GM19240 (cell line): ENCODE measurements around the gene HBA2.
"Not testable (repeated sequence)": the region's sequence is repeated elsewhere in the genome, so short reads cannot be mapped to it uniquely, and the experiment has no call there.

Experiments used
- DNase-seq: peaks from one replicate; pipeline ENCODE4 v3.0.0; 2011; ENCODE audit warnings: low spot score; ENCODE audit not compliant: insufficient read length

Gene HBA2

DNA sequence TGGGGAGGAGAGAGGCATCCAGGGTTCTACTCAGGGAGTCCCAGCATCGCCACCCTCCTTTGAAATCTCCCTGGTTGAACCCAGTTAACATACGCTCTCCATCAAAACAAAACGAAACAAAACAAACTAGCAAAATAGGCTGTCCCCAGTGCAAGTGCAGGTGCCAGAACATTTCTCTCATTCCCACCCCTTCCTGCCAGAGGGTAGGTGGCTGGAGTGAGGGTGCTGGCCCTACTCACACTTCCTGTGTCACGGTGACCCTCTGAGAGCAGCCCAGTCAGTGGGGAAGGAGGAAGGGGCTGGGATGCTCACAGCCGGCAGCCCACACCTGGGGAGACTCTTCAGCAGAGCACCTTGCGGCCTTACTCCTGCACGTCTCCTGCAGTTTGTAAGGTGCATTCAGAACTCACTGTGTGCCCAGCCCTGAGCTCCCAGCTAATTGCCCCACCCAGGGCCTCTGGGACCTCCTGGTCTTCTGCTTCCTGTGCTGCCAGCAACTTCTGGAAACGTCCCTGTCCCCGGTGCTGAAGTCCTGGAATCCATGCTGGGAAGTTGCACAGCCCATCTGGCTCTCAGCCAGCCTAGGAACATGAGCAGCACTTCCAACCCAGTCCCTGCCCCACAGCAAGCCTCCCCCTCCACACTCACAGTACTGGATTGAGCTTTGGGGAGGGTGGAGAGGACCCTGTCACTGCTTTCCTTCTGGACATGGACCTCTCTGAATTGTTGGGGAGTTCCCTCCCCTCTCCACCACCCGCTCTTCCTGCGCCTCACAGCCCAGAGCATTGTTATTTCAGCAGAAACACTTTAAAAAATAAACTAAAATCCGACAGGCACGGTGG, 1.5 kb downstream of the HBA2 start:
- DNase-seq, result not testable (repeated sequence)

GRCh38 chr16:175011-175949, 2.6 kb downstream of the HBA2 start:
- no peak for DNase-seq

DNA sequence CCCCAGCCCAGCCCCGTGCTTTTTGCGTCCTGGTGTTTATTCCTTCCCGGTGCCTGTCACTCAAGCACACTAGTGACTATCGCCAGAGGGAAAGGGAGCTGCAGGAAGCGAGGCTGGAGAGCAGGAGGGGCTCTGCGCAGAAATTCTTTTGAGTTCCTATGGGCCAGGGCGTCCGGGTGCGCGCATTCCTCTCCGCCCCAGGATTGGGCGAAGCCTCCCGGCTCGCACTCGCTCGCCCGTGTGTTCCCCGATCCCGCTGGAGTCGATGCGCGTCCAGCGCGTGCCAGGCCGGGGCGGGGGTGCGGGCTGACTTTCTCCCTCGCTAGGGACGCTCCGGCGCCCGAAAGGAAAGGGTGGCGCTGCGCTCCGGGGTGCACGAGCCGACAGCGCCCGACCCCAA, 3.3 kb downstream of the HBA2 start:
- DNase-seq, result not testable (repeated sequence)

GRCh38 chr16:176477-177382, 4.1 kb downstream of the HBA2 start, which contains the start of gene HBA1:
TSS of gene HBA1 (plus strand) at chr16:176680. CDS start at chr16:176717, 37 bp downstream.
- not testable (repeated sequence) for DNase-seq

GRCh38 chr16:177394-177822, 4.7 kb downstream of the HBA2 start:
- no peak for DNase-seq

DNA sequence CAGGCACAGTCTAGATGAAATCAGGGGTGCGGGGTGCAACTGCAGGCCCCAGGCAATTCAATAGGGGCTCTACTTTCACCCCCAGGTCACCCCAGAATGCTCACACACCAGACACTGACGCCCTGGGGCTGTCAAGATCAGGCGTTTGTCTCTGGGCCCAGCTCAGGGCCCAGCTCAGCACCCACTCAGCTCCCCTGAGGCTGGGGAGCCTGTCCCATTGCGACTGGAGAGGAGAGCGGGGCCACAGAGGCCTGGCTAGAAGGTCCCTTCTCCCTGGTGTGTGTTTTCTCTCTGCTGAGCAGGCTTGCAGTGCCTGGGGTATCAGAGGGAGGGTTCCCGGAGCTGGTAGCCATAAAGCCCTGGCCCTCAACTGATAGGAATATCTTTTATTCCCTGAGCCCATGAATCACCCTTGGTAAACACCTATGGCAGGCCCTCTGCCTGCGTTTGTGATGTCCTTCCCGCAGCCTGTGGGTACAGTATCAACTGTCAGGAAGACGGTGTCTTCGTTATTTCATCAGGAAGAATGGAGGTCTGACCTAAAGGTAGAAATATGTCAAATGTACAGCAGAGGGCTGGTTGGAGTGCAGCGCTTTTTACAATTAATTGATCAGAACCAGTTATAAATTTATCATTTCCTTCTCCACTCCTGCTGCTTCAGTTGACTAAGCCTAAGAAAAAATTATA, 5.4 kb downstream of the HBA2 start:
- no peak for DNase-seq

- no peak for DNase-seq
Measured at GRCh38 chr16:178668-179015, 6.0 kb downstream of the HBA2 start.

DNA sequence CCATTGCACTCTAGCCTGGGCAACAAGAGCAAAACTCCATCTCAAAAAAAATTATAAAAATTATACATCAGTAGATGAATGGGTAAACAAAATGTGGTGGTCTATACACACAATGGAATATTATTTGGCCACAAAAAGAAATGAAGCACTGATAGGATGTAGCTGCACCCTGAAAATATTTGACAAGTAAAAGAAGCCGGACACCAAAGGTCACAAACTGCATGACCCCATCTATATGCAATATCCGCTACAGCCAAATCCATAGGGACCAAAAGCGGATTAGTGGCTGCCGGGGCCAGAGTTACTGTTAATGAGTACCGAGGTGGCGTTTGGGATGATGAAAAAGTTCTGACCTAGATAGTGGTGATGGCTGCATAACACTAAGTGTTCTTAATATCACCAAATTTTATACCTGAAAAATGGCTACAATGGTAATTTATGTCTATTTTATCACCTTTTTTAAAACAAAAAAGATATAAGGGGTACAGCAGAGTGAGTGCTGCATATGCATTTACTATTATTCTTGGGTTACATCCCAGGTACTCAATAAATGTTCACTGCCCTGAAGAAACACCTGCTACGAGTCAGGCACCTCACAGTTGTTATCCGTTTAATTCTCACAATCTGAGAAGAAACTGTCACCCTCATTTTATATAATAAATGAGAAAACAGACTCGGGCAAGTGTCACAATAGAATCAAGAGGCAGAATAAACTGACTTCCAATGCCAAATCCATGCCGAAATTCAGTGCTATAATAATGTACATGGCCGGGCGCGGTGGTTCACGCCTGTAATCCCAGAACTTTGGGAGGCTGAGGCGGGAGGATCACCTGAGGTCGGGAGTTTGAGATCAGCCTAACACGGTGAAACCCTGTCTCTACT, 6.8 kb downstream of the HBA2 start:
- DNase-seq, result no peak

DNA sequence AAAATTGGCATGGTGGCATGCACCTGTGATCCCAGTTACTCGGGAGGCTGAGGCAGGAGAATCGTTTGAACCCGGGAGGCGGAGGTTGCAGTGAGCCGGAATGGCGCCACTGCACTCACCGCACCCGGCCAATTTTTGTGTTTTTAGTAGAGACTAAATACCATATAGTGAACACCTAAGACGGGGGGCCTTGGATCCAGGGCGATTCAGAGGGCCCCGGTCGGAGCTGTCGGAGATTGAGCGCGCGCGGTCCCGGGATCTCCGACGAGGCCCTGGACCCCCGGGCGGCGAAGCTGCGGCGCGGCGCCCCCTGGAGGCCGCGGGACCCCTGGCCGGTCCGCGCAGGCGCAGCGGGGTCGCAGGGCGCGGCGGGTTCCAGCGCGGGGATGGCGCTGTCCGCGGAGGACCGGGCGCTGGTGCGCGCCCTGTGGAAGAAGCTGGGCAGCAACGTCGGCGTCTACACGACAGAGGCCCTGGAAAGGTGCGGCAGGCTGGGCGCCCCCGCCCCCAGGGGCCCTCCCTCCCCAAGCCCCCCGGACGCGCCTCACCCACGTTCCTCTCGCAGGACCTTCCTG, 7.5 kb downstream of the HBA2 start, which contains the start of gene HBQ1:
TSS of gene HBQ1 (plus strand) at position 359 of the 575 bp plus-strand sequence. CDS start at position 387, 28 bp downstream.
- DNase-seq, result no peak

DNA sequence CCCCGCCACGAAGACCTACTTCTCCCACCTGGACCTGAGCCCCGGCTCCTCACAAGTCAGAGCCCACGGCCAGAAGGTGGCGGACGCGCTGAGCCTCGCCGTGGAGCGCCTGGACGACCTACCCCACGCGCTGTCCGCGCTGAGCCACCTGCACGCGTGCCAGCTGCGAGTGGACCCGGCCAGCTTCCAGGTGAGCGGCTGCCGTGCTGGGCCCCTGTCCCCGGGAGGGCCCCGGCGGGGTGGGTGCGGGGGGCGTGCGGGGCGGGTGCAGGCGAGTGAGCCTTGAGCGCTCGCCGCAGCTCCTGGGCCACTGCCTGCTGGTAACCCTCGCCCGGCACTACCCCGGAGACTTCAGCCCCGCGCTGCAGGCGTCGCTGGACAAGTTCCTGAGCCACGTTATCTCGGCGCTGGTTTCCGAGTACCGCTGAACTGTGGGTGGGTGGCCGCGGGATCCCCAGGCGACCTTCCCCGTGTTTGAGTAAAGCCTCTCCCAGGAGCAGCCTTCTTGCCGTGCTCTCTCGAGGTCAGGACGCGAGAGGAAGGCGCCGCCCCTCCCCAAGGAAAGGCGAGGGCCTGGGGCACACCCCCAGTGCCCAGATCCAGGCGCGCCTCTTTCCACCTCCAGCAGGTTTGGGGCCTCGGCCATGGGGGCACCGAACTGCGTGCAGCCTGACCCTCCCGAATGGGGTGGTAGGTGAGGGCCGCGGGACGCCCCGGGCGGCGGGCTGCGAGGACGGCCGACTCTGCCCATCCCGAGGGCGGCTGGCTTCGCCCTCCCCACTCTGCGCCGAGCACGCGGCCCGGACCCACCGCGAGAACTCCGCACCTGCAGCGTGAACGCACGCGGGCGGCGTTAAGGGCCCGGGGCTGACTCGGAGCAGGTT, 8.2 kb downstream of the HBA2 start:
- DNase-seq, result peak; percentile 91

GRCh38 chr16:181565-182021, 8.9 kb downstream of the HBA2 start:
- no peak for DNase-seq

DNA sequence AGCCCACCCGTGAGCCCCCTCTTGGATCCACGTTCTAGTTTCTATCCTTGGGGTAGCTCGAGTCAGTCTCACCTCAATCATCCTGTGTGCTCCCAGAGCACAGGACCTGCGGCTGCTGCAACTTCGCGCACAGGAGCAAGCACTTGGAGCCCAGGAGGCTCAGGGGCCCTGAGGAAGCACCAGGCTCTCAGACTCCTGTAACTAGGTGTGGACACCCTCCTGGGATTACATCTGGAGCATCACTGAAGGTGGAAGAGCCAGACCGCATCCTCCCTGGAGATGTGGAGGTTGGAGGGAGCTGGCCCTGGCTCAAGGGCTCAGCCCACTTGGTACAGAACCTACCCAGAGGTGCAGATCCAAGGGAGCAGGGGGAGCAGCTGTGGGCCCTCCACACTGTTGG, 10.3 kb downstream of the HBA2 start:
- no peak for DNase-seq

- DNase-seq, result no peak
Measured at GRCh38 chr16:185213-185612, 12.5 kb downstream of the HBA2 start.

DNA sequence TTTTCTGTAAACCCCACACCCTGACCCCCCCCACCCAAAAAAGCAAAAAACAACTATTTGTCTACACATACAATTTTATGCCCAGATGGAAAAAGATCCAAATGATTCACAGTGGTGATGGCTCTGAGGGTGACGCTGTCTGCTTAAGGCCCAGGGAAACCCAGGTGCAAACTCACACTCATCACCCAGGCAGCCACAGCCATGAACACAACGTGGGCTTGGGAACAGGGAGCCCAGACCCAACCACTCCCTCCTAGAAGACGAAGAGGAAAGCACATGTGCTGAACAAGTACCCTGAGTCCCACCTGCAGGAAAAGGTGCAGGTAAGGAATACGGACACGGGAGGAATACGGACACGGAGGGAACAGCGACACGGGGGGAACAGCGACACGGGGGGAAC, 13.0 kb downstream of the HBA2 start:
- DNase-seq, result no peak

DNA sequence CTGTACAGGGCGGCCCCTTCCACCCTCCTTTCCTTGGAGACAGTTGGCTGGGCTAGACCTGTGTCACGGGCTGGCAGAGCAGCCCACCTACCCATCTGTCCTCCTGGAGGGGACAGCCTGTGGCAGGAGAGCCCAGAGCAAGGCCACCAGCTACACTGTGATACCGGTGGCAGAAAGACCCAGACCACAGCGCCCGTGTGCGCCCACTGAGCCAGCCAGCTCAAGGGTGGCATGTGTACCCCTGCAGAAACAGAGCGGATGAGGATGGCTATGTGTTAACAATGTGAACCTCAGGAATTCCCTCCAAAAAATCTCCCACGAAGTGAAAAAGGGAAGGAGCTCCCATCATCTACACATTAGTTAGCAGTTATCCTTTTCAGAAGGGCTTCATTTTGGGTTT, 14.7 kb downstream of the HBA2 start:
- no peak for DNase-seq

DNA sequence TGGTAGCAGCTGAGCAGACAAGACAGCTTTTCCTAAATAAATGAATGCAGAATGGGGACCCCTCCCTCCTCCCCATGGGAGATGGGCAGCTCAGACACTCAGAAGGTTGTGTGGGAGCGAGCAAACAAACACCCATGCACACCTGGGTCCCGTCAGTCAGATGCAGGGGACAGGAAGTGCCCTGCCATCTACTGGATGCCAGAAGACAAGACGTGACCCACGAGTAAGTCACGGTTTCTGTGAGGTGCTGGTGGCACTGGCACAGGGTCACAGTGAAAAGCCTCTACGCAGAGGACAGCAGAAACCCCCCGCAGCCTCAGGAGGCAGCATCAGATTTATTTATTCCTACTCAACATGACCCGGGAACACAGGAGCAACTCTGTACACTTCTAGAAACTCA, 16.0 kb downstream of the HBA2 start:
- no peak for DNase-seq

DNA sequence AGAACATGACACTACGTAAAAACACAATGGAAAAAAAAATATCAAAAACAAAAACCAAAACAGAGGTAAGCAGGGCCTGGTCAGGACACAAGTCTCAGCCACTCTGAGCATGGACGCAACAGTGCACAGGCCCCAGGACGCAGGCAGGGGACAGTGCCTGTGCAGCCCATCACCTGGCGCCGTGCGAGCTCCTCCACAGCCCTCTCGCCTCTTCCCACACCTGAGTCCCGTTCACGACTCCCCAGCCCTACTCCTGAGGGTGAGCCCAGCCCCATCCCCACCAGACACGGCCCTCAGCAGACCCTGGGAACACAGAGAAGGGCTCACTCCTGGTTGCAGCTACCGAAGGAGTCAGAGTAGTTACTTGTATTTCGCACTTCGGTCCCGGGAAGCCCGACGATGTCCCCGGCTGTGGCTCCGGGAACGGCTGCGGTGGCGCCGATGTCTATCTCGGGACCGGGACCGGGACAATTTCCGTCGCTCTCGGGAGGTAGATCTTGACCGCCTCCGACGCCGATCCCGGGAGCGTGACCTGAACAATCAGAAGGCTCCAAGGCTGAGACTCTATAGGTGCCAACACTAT, 17.0 kb downstream of the HBA2 start:
- no peak for DNase-seq

GRCh38 chr16:191831-192230, 19.2 kb downstream of the HBA2 start:
- no peak for DNase-seq
